ENCODE data around the gene COX17. TPM values are rescaled to one million over a fixed set of nuclear protein-coding genes. Genes with fewer than 3 reads are reported as not detected.

COX17 gene
- total and polyA plus RNA-seq, 2 of the 13 experiments (the other 11 are each of a cell fraction or from before 2014, with no cell fraction given), result 41.4 to 51.0 TPM

- TF ChIP-seq, protein P1, sequence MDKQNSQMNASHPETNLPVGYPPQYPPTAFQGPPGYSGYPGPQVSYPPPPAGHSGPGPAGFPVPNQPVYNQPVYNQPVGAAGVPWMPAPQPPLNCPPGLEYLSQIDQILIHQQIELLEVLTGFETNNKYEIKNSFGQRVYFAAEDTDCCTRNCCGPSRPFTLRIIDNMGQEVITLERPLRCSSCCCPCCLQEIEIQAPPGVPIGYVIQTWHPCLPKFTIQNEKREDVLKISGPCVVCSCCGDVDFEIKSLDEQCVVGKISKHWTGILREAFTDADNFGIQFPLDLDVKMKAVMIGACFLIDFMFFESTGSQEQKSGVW (CRISPR knock-in tag; IDR thresholded peaks at IDR 0.05; ENCODE audit: borderline replicate concordance), result no peak
- TF ChIP-seq NFKBIZ (CRISPR knock-in tag; IDR thresholded peaks at IDR 0.05) (no peak), FOSL2 (CRISPR knock-in tag; IDR thresholded peaks at IDR 0.05) (0 out of 2 replicates have a peak, but pooled peaks have one; percentile 36), PPARG (CRISPR knock-in tag; conservative IDR thresholded peaks at IDR 0.05) (no peak), FLYWCH1 (CRISPR knock-in tag; IDR thresholded peaks at IDR 0.05) (no peak), KDM1A (CRISPR knock-in tag; IDR thresholded peaks at IDR 0.05) (no peak), ZBTB25 (CRISPR knock-in tag; IDR thresholded peaks at IDR 0.05) (no peak), SP5 (CRISPR knock-in tag; IDR thresholded peaks at IDR 0.05; ENCODE audit: borderline replicate concordance, low read depth) (no peak), PCBP1 (IDR thresholded peaks at IDR 0.05; ENCODE audit: borderline replicate concordance, low read depth, low read length) (no peak), GMEB2 (CRISPR knock-in tag; IDR thresholded peaks at IDR 0.05; ENCODE audit: low read depth) (no peak)
- TF ChIP-seq, protein P2, sequence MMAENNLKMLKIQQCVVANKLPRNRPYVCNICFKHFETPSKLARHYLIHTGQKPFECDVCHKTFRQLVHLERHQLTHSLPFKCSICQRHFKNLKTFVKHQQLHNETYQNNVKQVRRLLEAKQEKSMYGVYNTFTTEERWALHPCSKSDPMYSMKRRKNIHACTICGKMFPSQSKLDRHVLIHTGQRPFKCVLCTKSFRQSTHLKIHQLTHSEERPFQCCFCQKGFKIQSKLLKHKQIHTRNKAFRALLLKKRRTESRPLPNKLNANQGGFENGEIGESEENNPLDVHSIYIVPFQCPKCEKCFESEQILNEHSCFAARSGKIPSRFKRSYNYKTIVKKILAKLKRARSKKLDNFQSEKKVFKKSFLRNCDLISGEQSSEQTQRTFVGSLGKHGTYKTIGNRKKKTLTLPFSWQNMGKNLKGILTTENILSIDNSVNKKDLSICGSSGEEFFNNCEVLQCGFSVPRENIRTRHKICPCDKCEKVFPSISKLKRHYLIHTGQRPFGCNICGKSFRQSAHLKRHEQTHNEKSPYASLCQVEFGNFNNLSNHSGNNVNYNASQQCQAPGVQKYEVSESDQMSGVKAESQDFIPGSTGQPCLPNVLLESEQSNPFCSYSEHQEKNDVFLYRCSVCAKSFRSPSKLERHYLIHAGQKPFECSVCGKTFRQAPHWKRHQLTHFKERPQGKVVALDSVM (CRISPR knock-in tag; IDR thresholded peaks at IDR 0.05), result no peak
- TF ChIP-seq, protein P3, sequence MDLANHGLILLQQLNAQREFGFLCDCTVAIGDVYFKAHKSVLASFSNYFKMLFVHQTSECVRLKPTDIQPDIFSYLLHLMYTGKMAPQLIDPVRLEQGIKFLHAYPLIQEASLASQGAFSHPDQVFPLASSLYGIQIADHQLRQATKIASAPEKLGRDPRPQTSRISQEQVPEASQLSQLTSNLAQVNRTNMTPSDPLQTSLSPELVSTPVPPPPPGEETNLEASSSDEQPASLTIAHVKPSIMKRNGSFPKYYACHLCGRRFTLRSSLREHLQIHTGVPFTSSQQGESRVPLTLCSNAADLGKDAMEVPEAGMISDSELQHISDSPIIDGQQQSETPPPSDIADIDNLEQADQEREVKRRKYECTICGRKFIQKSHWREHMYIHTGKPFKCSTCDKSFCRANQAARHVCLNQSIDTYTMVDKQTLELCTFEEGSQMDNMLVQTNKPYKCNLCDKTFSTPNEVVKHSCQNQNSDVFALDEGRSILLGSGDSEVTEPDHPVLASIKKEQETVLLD (CRISPR knock-in tag; IDR thresholded peaks at IDR 0.05; ENCODE audit: low read depth), result no peak
- TF ChIP-seq, protein P4, sequence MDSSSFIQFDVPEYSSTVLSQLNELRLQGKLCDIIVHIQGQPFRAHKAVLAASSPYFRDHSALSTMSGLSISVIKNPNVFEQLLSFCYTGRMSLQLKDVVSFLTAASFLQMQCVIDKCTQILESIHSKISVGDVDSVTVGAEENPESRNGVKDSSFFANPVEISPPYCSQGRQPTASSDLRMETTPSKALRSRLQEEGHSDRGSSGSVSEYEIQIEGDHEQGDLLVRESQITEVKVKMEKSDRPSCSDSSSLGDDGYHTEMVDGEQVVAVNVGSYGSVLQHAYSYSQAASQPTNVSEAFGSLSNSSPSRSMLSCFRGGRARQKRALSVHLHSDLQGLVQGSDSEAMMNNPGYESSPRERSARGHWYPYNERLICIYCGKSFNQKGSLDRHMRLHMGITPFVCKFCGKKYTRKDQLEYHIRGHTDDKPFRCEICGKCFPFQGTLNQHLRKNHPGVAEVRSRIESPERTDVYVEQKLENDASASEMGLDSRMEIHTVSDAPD (CRISPR knock-in tag; IDR thresholded peaks at IDR 0.05), result peak; percentile 23; the same call in 1 of the 2 replicates
- TF ChIP-seq, protein P5, sequence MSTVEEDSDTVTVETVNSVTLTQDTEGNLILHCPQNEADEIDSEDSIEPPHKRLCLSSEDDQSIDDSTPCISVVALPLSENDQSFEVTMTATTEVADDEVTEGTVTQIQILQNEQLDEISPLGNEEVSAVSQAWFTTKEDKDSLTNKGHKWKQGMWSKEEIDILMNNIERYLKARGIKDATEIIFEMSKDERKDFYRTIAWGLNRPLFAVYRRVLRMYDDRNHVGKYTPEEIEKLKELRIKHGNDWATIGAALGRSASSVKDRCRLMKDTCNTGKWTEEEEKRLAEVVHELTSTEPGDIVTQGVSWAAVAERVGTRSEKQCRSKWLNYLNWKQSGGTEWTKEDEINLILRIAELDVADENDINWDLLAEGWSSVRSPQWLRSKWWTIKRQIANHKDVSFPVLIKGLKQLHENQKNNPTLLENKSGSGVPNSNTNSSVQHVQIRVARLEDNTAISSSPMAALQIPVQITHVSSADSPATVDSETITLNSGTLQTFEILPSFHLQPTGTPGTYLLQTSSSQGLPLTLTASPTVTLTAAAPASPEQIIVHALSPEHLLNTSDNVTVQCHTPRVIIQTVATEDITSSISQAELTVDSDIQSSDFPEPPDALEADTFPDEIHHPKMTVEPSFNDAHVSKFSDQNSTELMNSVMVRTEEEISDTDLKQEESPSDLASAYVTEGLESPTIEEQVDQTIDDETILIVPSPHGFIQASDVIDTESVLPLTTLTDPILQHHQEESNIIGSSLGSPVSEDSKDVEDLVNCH (CRISPR knock-in tag; IDR thresholded peaks at IDR 0.05), result no peak
Measured at GRCh38 chr3:119716998-119717397, 39.8 kb upstream of the COX17 start (continued).
